AG04449 (cell line): ENCODE data around the gene PCSK1N.
"Not testable (repeated sequence)": the region's sequence is repeated elsewhere in the genome, so short reads cannot be mapped to it uniquely, and the experiment has no call there.

ENCODE experiments used
- CTCF ChIA-PET: fragments of 350-600 bp; formaldehyde crosslinking; extraction: SDS; loops from one replicate; lab custom pipeline; 2021; ENCODE audit warnings: antibody characterized with exemption; lab: Yijun Ruan, JAX
- POLR2A ChIA-PET: fragments of 400-600, 350-600 bp; formaldehyde crosslinking; extraction: SDS; loops from one replicate; lab custom pipeline; 2020; ENCODE audit warnings: antibody characterized with exemption, inconsistent platforms; lab: Yijun Ruan, JAX
- DNase-seq: peaks from one replicate; pipeline ENCODE4 v3.0.0-alpha.2; 2010; ENCODE audit warnings: low read depth, low spot score
- H3K4me3 ChIP-seq: 2 replicates; pipeline ENCODE4 v1.5.1; 2011; ENCODE audit warnings: low read depth, mild to moderate bottlenecking, control low read depth, low read length
- TF ChIP-seq, protein P1 (sequence below): IDR thresholded peaks from one replicate; pipeline ENCODE4 v1.5.1; 2011; ENCODE audit warnings: mild to moderate bottlenecking, moderate library complexity, low read length, control low read depth, inconsistent platforms; ENCODE audit not compliant: insufficient read depth; ENCODE audit errors: missing control alignments

Gene PCSK1N

DNA sequence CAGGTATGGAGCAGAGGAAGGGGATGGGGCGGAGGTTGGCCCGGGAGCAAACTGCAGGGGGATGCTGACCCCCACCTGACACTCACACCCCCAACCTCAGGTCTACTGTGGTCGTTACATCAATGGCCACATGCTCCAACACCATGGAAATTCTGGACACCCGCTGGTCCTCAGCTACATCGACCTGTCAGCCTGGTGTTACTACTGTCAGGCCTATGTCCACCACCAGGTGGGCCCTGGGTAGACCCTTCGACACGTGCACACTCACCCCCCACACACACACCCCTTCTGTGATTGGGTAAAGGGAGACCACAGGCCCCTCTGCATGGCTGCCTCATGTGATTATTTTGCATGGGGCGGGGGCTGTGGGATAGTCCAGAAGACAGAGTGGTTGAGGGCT is 11.3 kb downstream of the PCSK1N start:
- ChIA-PET CTCF (no interaction called here), POLR2A (no interaction called here)
- no peak overlapping the region for H3K4me3 ChIP-seq
- TF ChIP-seq, protein P1, sequence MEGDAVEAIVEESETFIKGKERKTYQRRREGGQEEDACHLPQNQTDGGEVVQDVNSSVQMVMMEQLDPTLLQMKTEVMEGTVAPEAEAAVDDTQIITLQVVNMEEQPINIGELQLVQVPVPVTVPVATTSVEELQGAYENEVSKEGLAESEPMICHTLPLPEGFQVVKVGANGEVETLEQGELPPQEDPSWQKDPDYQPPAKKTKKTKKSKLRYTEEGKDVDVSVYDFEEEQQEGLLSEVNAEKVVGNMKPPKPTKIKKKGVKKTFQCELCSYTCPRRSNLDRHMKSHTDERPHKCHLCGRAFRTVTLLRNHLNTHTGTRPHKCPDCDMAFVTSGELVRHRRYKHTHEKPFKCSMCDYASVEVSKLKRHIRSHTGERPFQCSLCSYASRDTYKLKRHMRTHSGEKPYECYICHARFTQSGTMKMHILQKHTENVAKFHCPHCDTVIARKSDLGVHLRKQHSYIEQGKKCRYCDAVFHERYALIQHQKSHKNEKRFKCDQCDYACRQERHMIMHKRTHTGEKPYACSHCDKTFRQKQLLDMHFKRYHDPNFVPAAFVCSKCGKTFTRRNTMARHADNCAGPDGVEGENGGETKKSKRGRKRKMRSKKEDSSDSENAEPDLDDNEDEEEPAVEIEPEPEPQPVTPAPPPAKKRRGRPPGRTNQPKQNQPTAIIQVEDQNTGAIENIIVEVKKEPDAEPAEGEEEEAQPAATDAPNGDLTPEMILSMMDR, result no peak
- DNase-seq, result no peak

DNA sequence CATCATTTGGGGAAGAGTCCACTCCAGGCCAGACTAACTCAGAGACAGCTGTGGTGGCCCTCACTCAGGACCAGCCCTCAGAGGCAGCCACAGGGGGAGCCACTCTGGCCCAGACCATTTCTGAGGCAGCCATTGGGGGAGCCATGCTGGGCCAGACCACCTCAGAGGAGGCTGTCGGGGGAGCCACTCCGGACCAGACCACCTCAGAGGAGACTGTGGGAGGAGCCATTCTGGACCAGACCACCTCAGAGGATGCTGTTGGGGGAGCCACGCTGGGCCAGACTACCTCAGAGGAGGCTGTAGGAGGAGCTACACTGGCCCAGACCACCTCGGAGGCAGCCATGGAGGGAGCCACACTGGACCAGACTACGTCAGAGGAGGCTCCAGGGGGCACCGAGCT is 12.4 kb downstream of the PCSK1N start:
- TF ChIP-seq, protein P1, result no peak
- no peak overlapping the region for H3K4me3 ChIP-seq
- DNase-seq, result no peak
- ChIA-PET POLR2A (no interaction called here), CTCF (no interaction called here)

DNA sequence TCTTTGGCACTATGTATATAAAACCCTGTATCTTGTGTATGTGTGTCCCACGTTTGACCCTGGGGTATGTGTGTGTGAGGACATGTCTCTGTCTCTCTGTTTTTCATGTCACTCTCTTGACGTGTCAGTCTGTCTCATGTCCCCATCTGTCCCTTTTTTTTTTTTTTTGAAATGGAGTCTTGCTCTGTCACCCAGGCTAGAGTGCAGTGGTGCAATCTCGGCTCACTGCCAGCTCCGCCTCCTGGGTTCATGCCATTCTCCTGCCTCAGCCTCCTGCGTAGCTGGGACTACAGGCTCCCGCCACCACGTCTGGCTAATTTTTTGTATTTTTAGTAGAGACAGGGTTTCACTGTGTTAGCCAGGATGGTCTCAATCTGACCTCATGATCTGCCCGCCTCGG is 16.0 kb downstream of the PCSK1N start:
- POLR2A ChIA-PET, CTCF ChIA-PET, H3K4me3 ChIP-seq, DNase-seq: not testable (repeated sequence)

DNA sequence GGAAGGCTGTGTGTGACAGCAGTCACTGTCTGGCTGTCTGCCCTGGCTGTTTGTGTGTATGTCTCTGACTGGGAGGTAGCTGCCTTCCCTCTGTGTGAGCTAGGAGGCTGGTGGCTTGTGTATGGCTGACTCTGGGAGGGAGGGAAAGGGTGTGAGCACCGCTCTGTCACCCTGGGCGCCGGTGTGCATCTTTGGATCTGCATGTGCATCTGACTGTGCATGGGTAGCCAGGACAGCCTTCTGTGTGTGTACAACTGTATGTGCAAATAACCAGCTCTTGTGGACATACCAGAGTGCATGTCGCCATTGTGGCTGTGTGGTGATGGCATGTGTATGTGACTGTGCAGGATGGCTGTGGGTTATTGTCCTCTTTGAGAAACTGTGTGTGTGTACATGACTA is 16.5 kb downstream of the PCSK1N start:
- no peak for DNase-seq
- TF ChIP-seq, protein P1, result no peak
- CTCF ChIA-PET, result no interaction called here
- POLR2A ChIA-PET, result no interaction called here
- H3K4me3 ChIP-seq, result no peak overlapping the region

DNA sequence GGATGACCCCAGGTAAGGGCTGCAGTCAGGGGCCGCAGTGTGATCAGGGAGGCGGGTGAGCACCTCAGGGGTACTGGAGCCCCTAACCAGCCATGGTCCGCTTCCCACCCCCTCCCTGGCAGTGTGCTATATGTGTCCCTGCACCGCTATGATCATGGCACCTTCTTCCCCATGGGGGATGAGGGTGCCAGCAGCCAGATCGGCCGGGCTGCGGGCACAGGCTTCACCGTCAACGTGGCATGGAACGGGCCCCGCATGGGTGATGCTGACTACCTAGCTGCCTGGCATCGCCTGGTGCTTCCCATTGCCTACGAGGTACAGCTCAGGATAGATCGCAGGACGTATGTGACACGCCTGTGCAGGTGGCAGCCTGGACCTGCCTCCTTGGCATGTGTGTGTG is 17.3 kb downstream of the PCSK1N start:
- CTCF ChIA-PET, result no interaction called here
- POLR2A ChIA-PET, result no interaction called here
- DNase-seq, result no peak
- H3K4me3 ChIP-seq, result no peak overlapping the region
- TF ChIP-seq, protein P1, result no peak

DNA sequence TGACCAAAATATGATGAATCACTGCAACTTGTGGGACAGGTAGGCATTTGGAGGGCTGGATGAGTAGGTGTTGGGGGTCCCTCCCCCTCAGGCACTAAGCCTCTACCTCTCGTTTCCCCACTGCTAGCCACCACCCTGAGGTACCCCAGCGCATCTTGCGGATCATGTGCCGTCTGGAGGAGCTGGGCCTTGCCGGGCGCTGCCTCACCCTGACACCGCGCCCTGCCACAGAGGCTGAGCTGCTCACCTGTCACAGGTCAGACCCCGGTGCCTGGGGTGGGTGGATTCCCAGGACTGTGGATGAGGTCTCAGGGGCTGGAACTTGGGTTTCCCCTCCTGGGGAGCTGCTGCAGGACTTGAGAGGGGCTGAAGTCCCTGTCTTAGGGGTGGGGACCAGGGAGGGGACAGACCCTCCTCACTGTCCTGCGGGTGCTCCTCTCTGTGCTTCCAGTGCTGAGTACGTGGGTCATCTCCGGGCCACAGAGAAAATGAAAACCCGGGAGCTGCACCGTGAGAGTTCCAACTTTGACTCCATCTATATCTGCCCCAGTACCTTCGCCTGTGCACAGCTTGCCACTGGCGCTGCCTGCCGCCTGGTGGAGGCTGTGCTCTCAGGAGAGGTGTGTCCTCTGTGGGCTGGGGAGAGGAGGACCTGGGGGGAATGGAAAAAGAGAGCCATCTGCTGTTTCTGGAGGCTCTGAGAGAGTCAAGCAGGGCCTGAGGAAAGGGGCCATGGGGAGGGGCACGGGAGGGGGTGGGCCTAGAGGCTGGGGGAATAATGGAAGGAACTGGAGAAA is 19.2 kb downstream of the PCSK1N start:
- H3K4me3 ChIP-seq, result no peak overlapping the region
- ChIA-PET CTCF (no interaction called here), POLR2A (no interaction called here)
- DNase-seq, result no peak
- TF ChIP-seq, protein P1, result no peak

DNA sequence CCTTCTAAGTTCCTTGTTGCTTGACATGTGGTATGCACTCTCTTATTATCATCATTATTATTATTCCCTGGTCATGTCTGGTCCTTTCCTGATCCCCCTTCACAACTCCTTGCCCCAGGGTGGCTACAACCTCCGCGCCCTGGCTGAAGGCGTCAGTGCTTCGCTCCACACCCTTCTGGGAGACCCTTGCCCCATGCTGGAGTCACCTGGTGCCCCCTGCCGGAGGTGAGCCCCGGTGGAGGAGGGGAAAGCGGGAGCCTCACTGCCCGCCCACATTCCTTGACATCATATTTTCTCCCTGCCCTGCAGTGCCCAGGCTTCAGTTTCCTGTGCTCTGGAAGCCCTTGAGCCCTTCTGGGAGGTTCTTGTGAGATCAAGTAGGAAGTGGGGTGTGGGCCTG is 20.1 kb downstream of the PCSK1N start:
- no peak overlapping the region for H3K4me3 ChIP-seq
- ChIA-PET CTCF (no interaction called here), POLR2A (no interaction called here)
- TF ChIP-seq, protein P1, result no peak
- no peak for DNase-seq
